Left ventricle myocardium inferior (tissue), 1 donor: ENCODE measurements around the gene SUDS3. TPM values are rescaled to one million over a fixed set of nuclear protein-coding genes. Genes with fewer than 3 reads are reported as not detected.

Experiments
- DNase-seq: peaks from one replicate; pipeline ENCODE4 v3.0.0-alpha.2; 2020
- H3K27ac ChIP-seq: fragments of 200-600 bp; replicated peaks from 2 replicates; pipeline ENCODE4 v1.8.0; 2021
- H3K27me3 ChIP-seq: fragments of 200-600 bp; 2 replicates; pipeline ENCODE4 v1.8.0; 2021; ENCODE audit warnings: low read depth
- H3K36me3 ChIP-seq: fragments of 200-600 bp; 2 replicates; pipeline ENCODE4 v1.8.0; 2021
- H3K4me1 ChIP-seq: fragments of 200-600 bp; 2 replicates; pipeline ENCODE4 v1.8.0; 2021
- H3K4me3 ChIP-seq: fragments of 200-600 bp; 2 replicates; pipeline ENCODE4 v1.8.0; 2021; ENCODE audit warnings: mild to moderate bottlenecking, moderate library complexity
- H3K9me3 ChIP-seq: fragments of 200-600 bp; replicated peaks from 2 replicates; pipeline ENCODE4 v1.8.0; 2021
- CTCF ChIP-seq: fragments of 200-600 bp; IDR thresholded peaks from 2 replicates; pipeline ENCODE4 v1.8.0; 2021; ENCODE audit warnings: antibody characterized with exemption, mild to moderate bottlenecking, borderline replicate concordance
- intact Hi-C: fragments of 100-400 bp; cut with micrococcal nuclease; formaldehyde crosslinking; loops from one replicate; pipeline ENCODE4 v1.11.0; 2022
- total RNA-seq: library from RNA; stranded (reverse); fragmentation: NEBNext Ultra II Directional; extraction: Animal tissue kit (Norgen Biotek cat#: 25700); gene quantifications from one replicate; pipeline ENCODE4 v1.2.1, GENCODE V29; 2021
- donor health status: DM: no; HTN: yes; CAD: no; lungs with severe emphysema.

The SUDS3 gene
- total RNA-seq, 1 donor from 2014 or later: 20.4 TPM

- no peak for TF ChIP-seq CTCF
- H3K4me3 ChIP-seq: no peak overlapping the region
- H3K9me3 ChIP-seq: no peaks in the 10 kb centered on the region
- H3K27ac ChIP-seq: no peak overlapping the region
- H3K4me1 ChIP-seq: no peaks in the 10 kb centered on the region
- DNase-seq: no peak
- H3K27me3 ChIP-seq: no peaks in the 10 kb centered on the region
- H3K36me3 ChIP-seq: no peaks in the 10 kb centered on the region
- intact Hi-C loops: no loop called here
These were observed 39.0 kb upstream of the SUDS3 start for GRCh38 chr12:118337194-118337838.

GRCh38 chr12:118342090-118342489, 34.3 kb upstream of the SUDS3 start:
- Histone ChIP-seq H3K27me3 (no peaks in the 10 kb centered on the region), H3K36me3 (no peaks in the 10 kb centered on the region)

GRCh38 chr12:118344829-118345228, 31.5 kb upstream of the SUDS3 start:
- no peaks in the 10 kb centered on the region for H3K36me3 ChIP-seq
- no peak for TF ChIP-seq CTCF
- no peaks in the 10 kb centered on the region for H3K9me3 ChIP-seq
- H3K27me3 ChIP-seq: no peaks in the 10 kb centered on the region
- peaks cover 13% of the 10 kb centered on the region for H3K4me1 ChIP-seq
- DNase-seq: no peak
- no peak overlapping the region for H3K4me3 ChIP-seq
- H3K27ac ChIP-seq: no peak overlapping the region
- intact Hi-C loops: no loop called here

More at GRCh38 chr12:118342090-118342489, 34.3 kb upstream of the SUDS3 start:
- no peak for TF ChIP-seq CTCF
- peaks cover 7% of the 10 kb centered on the region for H3K4me1 ChIP-seq
- DNase-seq: no peak
- H3K27ac ChIP-seq: no peak overlapping the region
- intact Hi-C loops: no loop called here
- H3K9me3 ChIP-seq: no peaks in the 10 kb centered on the region
- H3K4me3 ChIP-seq: no peak overlapping the region

GRCh38 chr12:118345355-118345754, 31.0 kb upstream of the SUDS3 start:
- peaks cover 13% of the 10 kb centered on the region for H3K4me1 ChIP-seq
- H3K36me3 ChIP-seq: no peaks in the 10 kb centered on the region
- no peak for DNase-seq
- TF ChIP-seq CTCF: no peak
- no peak overlapping the region for H3K4me3 ChIP-seq
- H3K9me3 ChIP-seq: no peaks in the 10 kb centered on the region
- H3K27me3 ChIP-seq: no peaks in the 10 kb centered on the region
- intact Hi-C loops: no loop called here
- no peak overlapping the region for H3K27ac ChIP-seq

GRCh38 chr12:118346895-118347294, 29.5 kb upstream of the SUDS3 start:
- Histone ChIP-seq H3K4me3 (no peak overlapping the region), H3K4me1 (peaks cover 13% of the 10 kb centered on the region), H3K9me3 (no peaks in the 10 kb centered on the region), H3K27ac (no peak overlapping the region), H3K27me3 (no peaks in the 10 kb centered on the region), H3K36me3 (no peaks in the 10 kb centered on the region)
- no peak for DNase-seq
- no peak for TF ChIP-seq CTCF
- intact Hi-C loops: no loop called here
